SK-N-SH (cell line): ENCODE results near the gene SHPK. TPM values are rescaled to one million over a fixed set of nuclear protein-coding genes. Genes with fewer than 3 reads are reported as not detected.
A peak's percentile ranks its signal among the peaks of the same experiment; 100 is the strongest.

Experiments
- CTCF ChIA-PET: fragments of 300-600, 350-600 bp; formaldehyde crosslinking; extraction: SDS; loops from one replicate; lab custom pipeline; 2021; lab: Yijun Ruan, JAX
- POLR2A ChIA-PET: fragments of 350-600 bp; sonication (Branson Sonifier 250); formaldehyde crosslinking; extraction: SDS; loops from one replicate; lab custom pipeline; 2020; ENCODE audit warnings: antibody characterized with exemption, inconsistent platforms; lab: Yijun Ruan, JAX
- DNase-seq: peaks from one replicate; pipeline ENCODE4 v3.0.0; 2012
- H2AFZ ChIP-seq: fragments of 200-600 bp; sonication (generic); 2 replicates; pipeline ENCODE4 v1.8.1; 2016; ENCODE audit warnings: antibody characterized with exemption, mild to moderate bottlenecking, low read depth
- H3F3A ChIP-seq: fragments of 200-600 bp; sonication (generic); replicated peaks from 2 replicates; pipeline ENCODE3; 2016; ENCODE audit warnings: antibody characterized with exemption, mild to moderate bottlenecking; ENCODE audit not compliant: insufficient read depth
- H3K27ac ChIP-seq, 2 experiments: fragments of 200-500 bp in 1 of 2; fragments of 200-600 bp in 1 of 2; sonication (Bioruptor generic) in 1 of 2; sonication (generic), shearing (Covaris generic) in 1 of 2; 2 replicates each; pipeline versions ENCODE4 v1.5.1 to v1.6.1; 2014 to 2016; ENCODE audit warnings: low read depth in 2 of 2, inconsistent platforms in 1 of 2, low read length in 1 of 2, mild to moderate bottlenecking in 1 of 2, mixed read lengths in 1 of 2
- H3K27me3 ChIP-seq: fragments of 200-600 bp; sonication (generic), shearing (Covaris generic); 2 replicates; pipeline ENCODE4 v1.6.1; 2016; ENCODE audit warnings: mixed run types; ENCODE audit not compliant: insufficient read depth
- H3K36me3 ChIP-seq, 2 experiments: fragments of 200-500 bp in 1 of 2; fragments of 200-600 bp in 1 of 2; sonication (Bioruptor generic) in 1 of 2; sonication (generic) in 1 of 2; replicated peaks in 1 of 2; 2 replicates each; pipeline versions ENCODE3 to v1.5.1; 2014 to 2016; ENCODE audit warnings: low read length in 1 of 2, mild to moderate bottlenecking in 1 of 2; ENCODE audit not compliant: insufficient read depth in 2 of 2, control insufficient read depth in 1 of 2
- H3K4me1 ChIP-seq, 2 experiments: fragments of 200-500 bp in 1 of 2; fragments of 200-600 bp in 1 of 2; sonication (Bioruptor generic) in 1 of 2; sonication (generic), shearing (Covaris generic) in 1 of 2; 2 replicates each; pipeline versions ENCODE4 v1.5.1 to v1.6.1; 2014 to 2016; ENCODE audit warnings: low read depth in 1 of 2, low read length in 1 of 2, mixed run types in 1 of 2; ENCODE audit not compliant: insufficient read depth in 2 of 2, control insufficient read depth in 1 of 2
- H3K4me2 ChIP-seq: fragments of 200-600 bp; sonication (generic), shearing (Covaris generic); 2 replicates; pipeline ENCODE4 v1.6.1; 2017; ENCODE audit warnings: mixed run types
- H3K4me3 ChIP-seq, 2 experiments: fragments of 200-500 bp in 1 of 2; fragments of 200-600 bp in 1 of 2; sonication (Bioruptor generic) in 1 of 2; sonication (generic), shearing (Covaris generic) in 1 of 2; 2 replicates each; pipeline versions ENCODE4 v1.5.1 to v1.8.1; 2014 to 2016; ENCODE audit warnings: low read depth in 2 of 2, inconsistent platforms in 1 of 2, low read length in 1 of 2, mild to moderate bottlenecking in 1 of 2, mixed read lengths in 1 of 2, moderate library complexity in 1 of 2
- H3K79me2 ChIP-seq: fragments of 200-600 bp; sonication (generic); 2 replicates; pipeline ENCODE4 v1.8.1; 2017; ENCODE audit warnings: mild to moderate bottlenecking; ENCODE audit not compliant: insufficient read depth
- H3K9ac ChIP-seq: fragments of 200-600 bp; sonication (generic); 2 replicates; pipeline ENCODE4 v1.6.1; 2017; ENCODE audit warnings: mixed run types
- H3K9me2 ChIP-seq: fragments of 200-600 bp; sonication (generic); 2 replicates; pipeline ENCODE4 v1.6.1; 2017; ENCODE audit warnings: mixed run types
- H3K9me3 ChIP-seq: fragments of 200-600 bp; sonication (generic); 2 replicates; pipeline ENCODE4 v1.6.1; 2017; ENCODE audit warnings: mixed run types, mild to moderate bottlenecking, moderate library complexity
- H4K20me1 ChIP-seq: fragments of 200-600 bp; sonication (generic); 2 replicates; pipeline ENCODE4 v1.6.1; 2017; ENCODE audit warnings: mild to moderate bottlenecking, mixed run types; ENCODE audit not compliant: insufficient read depth
- CHD2 ChIP-seq: fragments of 150-350 bp; IDR thresholded peaks from 2 replicates; pipeline ENCODE4 v1.6.1; 2018; ENCODE audit warnings: low read length; ENCODE audit not compliant: partially characterized antibody
- ELF1 ChIP-seq: IDR thresholded peaks from 2 replicates; pipeline ENCODE4 v1.4.0; 2012
- FOSL2 ChIP-seq: IDR thresholded peaks from 2 replicates; pipeline ENCODE4 v1.4.0; 2012; ENCODE audit warnings: low read depth, mild to moderate bottlenecking, moderate library complexity, borderline replicate concordance
- MXI1 ChIP-seq: IDR thresholded peaks from 2 replicates; pipeline ENCODE4 v1.6.1; 2012; ENCODE audit warnings: mild to moderate bottlenecking, low read depth, low read length, improper control_type of control experiment
- NFIC ChIP-seq: IDR thresholded peaks from 2 replicates; pipeline ENCODE4 v1.4.0; 2012; ENCODE audit warnings: borderline replicate concordance
- POLR2AphosphoS5 ChIP-seq: IDR thresholded peaks from 2 replicates; pipeline ENCODE4 v1.6.1; 2012; ENCODE audit warnings: low read depth, low read length
- RFX5 ChIP-seq: IDR thresholded peaks from 2 replicates; pipeline ENCODE4 v1.6.1; 2012; ENCODE audit warnings: mild to moderate bottlenecking, improper control_type of control experiment, low read length
- RXRA ChIP-seq: IDR thresholded peaks from 2 replicates; pipeline ENCODE4 v1.4.0; 2012; ENCODE audit warnings: low read depth, mild to moderate bottlenecking, borderline replicate concordance
- SIN3A ChIP-seq: IDR thresholded peaks from 2 replicates; pipeline ENCODE4 v1.6.1; 2012; ENCODE audit warnings: low read depth, mild to moderate bottlenecking, low read length, moderate library complexity, borderline replicate concordance
- TAF1 ChIP-seq: IDR thresholded peaks from 2 replicates; pipeline ENCODE4 v1.6.1; 2012; ENCODE audit warnings: low read depth, mild to moderate bottlenecking, low read length, moderate library complexity, borderline replicate concordance
- YY1 ChIP-seq: IDR thresholded peaks from 2 replicates; pipeline ENCODE4 v1.4.0; 2012; ENCODE audit warnings: low read depth, mild to moderate bottlenecking
- WGBS: methylation state at CpG from one replicate; pipeline ENCODE4 v1.1.6; 2017; ENCODE audit warnings: low lambda C conversion rate; 5-methylcytosine and 5-hydroxymethylcytosine counted together
- polyA plus RNA-seq, 3 experiments: library from polyadenylated mRNA; depleted of rRNA; stranded (reverse); fragments of >200 nt; gene quantifications; 2 replicates each; pipeline ENCODE4 v1.2.3, GENCODE V29; 2012
- TF ChIP-seq, protein P1 (sequence below): fragments of 150-350 bp; IDR thresholded peaks from 2 replicates; pipeline ENCODE4 v1.6.1; 2016; ENCODE audit warnings: mild to moderate bottlenecking, low read depth, low read length
- TF ChIP-seq, protein P2 (sequence below): IDR thresholded peaks from 2 replicates; pipeline ENCODE4 v1.4.0; 2012; ENCODE audit warnings: low read depth, borderline replicate concordance
- TF ChIP-seq, protein P3 (sequence below): IDR thresholded peaks from 2 replicates; pipeline ENCODE4; 2012
- TF ChIP-seq, protein P4 (sequence below): fragments of 200-600 bp; sonication (generic); IDR thresholded peaks from 2 replicates; pipeline ENCODE4 v1.6.1; 2017; ENCODE audit warnings: antibody characterized with exemption, mild to moderate bottlenecking, moderate library complexity
- TF ChIP-seq, protein P5 (sequence below): IDR thresholded peaks from 2 replicates; pipeline ENCODE4 v1.4.0; 2012; ENCODE audit warnings: low read depth

The SHPK gene
- polyA plus RNA-seq, 1 of the 3 experiments (the other 2 are of a cell fraction): 9.0 TPM

DNA sequence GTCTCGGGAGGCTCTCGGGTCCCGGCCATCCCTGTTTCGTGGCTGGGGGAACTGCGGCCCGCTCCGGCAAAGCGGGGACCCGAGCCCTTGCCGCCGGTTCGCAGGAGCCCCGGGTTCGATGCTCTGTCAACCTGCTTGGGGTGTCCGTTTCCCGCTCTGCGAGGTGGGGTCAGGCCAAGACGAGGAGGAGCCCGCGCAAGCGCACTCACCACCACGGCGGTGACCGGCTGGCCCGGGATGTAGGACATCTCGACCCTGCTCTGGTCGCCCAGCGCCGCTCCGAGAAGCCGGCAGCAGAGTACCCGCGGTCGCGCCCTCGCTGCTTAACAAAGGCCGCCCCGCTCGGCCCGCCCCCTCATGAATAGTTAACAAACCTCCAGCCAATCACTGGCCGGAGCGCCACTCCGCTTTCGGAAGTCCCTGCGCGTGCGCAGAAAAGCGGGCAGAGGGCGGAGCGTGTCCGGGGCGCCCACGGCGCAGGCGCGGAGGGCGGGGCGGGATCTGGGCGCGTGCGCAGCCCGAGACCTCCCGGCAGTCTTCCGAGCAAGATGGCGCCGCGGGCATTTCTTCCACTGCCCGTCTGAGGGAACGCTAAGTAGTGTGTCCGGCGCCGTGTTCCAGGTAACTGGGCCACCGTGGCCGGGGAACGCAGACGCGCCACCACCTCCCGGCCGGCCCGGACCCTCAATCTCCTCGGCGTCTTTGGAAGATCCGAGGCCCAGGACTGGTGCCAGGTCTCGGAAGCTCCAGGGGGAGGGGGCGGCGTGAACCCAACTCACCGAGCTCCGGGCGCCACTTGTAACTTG lies 32.4 kb upstream of the SHPK start, which contains the start of the genes EMC6 and TAX1BP3 (continued):
- TF ChIP-seq CHD2: peak; percentile 10
- peak; percentile 94 for TF ChIP-seq TAF1
- TF ChIP-seq YY1: peak; percentile 98
- no peak; the same call in 1 of the 2 replicates for TF ChIP-seq RXRA
- peak; percentile 38; the same call in 1 of the 2 replicates for TF ChIP-seq NFIC
- TF ChIP-seq ELF1: no peak

DNA sequence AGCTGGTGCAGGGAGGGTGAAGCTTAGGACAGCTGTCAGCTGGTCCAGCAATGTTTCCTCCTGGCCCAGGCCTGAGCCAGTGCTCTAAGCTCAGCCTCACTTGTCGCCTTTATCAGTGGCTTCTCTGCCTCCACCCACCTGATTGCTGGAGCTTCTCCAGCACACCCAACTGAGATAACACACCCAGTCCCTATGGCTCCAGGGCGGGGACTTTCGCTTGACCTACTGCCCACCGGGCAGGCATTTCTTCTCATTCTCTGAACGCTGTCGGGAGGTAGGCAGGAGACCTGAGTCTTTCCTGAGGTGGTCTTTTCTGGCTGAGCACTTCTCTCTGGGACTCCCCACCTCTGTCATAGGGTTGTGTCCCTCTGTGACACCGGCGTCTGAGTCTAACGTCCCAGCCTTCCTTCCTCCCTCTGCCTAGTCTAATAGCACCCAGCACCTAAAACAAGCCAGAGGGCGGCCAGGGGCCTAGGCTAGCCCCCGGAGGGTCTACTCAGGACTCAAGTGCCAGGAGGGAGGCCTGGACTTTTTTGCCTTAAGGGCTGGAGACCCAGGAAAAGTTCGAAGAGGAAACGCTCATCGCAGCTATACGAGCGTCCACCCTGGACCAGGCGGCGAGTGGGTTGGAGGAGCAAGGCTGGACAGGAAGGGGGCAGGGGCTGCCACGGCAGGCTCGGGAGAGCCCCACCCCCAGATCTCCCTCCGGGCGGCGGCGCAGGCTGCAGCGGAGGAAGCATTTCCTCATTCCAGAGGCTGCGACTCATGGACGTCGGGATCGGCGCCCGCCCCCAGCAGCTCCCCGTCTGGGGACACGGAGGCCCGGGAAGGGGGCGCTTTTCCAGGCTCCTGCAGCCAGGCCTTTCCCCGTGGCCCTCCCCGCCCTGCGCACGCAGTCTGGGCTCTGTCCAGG lies 31.6 kb upstream of the SHPK start:
- H4K20me1 ChIP-seq: peaks cover 39% of the 10 kb centered on the region
- DNase-seq: peak; percentile 85
- peaks cover 0 to 20% of the 10 kb centered on the region in 2 experiments; a peak in 1 of 4 replicates for H3K4me1 ChIP-seq
- no peaks in the 10 kb centered on the region for H3K9me3 ChIP-seq
- POLR2A ChIA-PET: interaction anchor here (0.6 to 2.2 kb wide), 3 partner anchors 9 to 51 kb away, joined by 3 to 10 read pairs (median 3); partner anchors contain the start of genes CTNS and SHPK
- peaks cover 62% of the 10 kb centered on the region for H3K79me2 ChIP-seq
- CTCF ChIA-PET: interaction anchor here (1.0 to 3.0 kb wide), 5 partner anchors 10 to 619 kb away, joined by 3 to 14 read pairs (median 5); partner anchors contain the start of gene P2RX5
- peaks cover 21 to 25% of the 10 kb centered on the region in 2 experiments for H3K36me3 ChIP-seq
- H3K27ac ChIP-seq: peak overlapping the region; percentile 98
- peak overlapping the region; percentile 100 for H3K9ac ChIP-seq
- no peaks in the 10 kb centered on the region for H3K27me3 ChIP-seq
- peak overlapping the region; percentile 100 for H3K4me2 ChIP-seq
- no peaks in the 10 kb centered on the region for H3K9me2 ChIP-seq
- WGBS: 0% methylated on average over 28 of the region's 39 CpGs
- peak overlapping the region; percentile 91 to 96 for H3K4me3 ChIP-seq
- no peak overlapping the region for H2AFZ ChIP-seq
- peaks cover 20% of the 10 kb centered on the region for H3F3A ChIP-seq
- TF ChIP-seq, protein P1, sequence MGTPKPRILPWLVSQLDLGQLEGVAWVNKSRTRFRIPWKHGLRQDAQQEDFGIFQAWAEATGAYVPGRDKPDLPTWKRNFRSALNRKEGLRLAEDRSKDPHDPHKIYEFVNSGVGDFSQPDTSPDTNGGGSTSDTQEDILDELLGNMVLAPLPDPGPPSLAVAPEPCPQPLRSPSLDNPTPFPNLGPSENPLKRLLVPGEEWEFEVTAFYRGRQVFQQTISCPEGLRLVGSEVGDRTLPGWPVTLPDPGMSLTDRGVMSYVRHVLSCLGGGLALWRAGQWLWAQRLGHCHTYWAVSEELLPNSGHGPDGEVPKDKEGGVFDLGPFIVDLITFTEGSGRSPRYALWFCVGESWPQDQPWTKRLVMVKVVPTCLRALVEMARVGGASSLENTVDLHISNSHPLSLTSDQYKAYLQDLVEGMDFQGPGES: no peak
- TF ChIP-seq SIN3A: peak; percentile 82; the same call in 1 of the 2 replicates
- peak; percentile 99 for TF ChIP-seq ELF1
- TF ChIP-seq, protein P2, sequence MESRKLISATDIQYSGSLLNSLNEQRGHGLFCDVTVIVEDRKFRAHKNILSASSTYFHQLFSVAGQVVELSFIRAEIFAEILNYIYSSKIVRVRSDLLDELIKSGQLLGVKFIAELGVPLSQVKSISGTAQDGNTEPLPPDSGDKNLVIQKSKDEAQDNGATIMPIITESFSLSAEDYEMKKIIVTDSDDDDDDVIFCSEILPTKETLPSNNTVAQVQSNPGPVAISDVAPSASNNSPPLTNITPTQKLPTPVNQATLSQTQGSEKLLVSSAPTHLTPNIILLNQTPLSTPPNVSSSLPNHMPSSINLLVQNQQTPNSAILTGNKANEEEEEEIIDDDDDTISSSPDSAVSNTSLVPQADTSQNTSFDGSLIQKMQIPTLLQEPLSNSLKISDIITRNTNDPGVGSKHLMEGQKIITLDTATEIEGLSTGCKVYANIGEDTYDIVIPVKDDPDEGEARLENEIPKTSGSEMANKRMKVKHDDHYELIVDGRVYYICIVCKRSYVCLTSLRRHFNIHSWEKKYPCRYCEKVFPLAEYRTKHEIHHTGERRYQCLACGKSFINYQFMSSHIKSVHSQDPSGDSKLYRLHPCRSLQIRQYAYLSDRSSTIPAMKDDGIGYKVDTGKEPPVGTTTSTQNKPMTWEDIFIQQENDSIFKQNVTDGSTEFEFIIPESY: no peak
- TF ChIP-seq, protein P3, sequence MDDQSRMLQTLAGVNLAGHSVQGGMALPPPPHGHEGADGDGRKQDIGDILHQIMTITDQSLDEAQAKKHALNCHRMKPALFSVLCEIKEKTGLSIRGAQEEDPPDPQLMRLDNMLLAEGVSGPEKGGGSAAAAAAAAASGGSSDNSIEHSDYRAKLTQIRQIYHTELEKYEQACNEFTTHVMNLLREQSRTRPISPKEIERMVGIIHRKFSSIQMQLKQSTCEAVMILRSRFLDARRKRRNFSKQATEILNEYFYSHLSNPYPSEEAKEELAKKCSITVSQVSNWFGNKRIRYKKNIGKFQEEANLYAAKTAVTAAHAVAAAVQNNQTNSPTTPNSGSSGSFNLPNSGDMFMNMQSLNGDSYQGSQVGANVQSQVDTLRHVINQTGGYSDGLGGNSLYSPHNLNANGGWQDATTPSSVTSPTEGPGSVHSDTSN: no peak
- TF ChIP-seq MXI1: peak; percentile 46
- no peak for TF ChIP-seq RXRA
- peak; percentile 79; the same call in 1 of the 2 replicates for TF ChIP-seq FOSL2
- TF ChIP-seq NFIC: 0 out of 2 replicates have a peak, but pooled peaks have one; percentile 1
- TF ChIP-seq, protein P4, sequence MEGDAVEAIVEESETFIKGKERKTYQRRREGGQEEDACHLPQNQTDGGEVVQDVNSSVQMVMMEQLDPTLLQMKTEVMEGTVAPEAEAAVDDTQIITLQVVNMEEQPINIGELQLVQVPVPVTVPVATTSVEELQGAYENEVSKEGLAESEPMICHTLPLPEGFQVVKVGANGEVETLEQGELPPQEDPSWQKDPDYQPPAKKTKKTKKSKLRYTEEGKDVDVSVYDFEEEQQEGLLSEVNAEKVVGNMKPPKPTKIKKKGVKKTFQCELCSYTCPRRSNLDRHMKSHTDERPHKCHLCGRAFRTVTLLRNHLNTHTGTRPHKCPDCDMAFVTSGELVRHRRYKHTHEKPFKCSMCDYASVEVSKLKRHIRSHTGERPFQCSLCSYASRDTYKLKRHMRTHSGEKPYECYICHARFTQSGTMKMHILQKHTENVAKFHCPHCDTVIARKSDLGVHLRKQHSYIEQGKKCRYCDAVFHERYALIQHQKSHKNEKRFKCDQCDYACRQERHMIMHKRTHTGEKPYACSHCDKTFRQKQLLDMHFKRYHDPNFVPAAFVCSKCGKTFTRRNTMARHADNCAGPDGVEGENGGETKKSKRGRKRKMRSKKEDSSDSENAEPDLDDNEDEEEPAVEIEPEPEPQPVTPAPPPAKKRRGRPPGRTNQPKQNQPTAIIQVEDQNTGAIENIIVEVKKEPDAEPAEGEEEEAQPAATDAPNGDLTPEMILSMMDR: peak; percentile 25; the same call in 1 of the 2 replicates
- TF ChIP-seq, protein P5, sequence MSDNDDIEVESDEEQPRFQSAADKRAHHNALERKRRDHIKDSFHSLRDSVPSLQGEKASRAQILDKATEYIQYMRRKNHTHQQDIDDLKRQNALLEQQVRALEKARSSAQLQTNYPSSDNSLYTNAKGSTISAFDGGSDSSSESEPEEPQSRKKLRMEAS: peak; percentile 30; the same call in 1 of the 2 replicates
- no peak for TF ChIP-seq RFX5
- no peak for TF ChIP-seq POLR2AphosphoS5
